Measurements from ENCODE around the gene NOTCH1.

DNA sequence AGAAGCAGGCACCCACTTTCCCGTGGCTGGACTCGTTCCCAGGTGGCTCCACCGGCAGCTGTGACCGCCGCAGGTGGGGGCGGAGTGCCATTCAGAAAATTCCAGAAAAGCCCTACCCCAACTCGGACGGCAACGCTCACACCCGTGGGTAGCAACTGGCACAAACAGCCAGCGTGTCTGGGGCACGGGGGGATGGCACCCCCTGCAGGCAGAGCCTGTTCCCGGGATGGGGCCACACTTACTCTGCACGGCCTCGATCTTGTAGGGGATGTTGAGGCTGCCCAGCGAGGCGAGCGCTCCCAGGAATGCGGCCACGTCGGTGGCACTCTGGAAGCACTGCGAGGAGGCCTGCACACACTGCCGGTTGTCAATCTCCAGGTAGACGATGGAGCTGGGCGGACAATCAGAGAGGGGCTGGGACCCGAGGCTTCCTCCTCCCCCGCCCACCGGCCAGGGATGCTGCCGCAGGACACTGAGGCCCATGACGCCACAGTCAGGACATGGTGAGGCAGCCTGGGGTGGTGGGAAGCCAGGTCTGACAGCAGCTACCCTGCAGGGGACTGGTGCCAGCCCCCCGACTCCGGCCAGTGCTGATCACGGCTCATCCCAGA is 42.8 kb downstream of the NOTCH1 start:
- TF ChIP-seq, protein P1, sequence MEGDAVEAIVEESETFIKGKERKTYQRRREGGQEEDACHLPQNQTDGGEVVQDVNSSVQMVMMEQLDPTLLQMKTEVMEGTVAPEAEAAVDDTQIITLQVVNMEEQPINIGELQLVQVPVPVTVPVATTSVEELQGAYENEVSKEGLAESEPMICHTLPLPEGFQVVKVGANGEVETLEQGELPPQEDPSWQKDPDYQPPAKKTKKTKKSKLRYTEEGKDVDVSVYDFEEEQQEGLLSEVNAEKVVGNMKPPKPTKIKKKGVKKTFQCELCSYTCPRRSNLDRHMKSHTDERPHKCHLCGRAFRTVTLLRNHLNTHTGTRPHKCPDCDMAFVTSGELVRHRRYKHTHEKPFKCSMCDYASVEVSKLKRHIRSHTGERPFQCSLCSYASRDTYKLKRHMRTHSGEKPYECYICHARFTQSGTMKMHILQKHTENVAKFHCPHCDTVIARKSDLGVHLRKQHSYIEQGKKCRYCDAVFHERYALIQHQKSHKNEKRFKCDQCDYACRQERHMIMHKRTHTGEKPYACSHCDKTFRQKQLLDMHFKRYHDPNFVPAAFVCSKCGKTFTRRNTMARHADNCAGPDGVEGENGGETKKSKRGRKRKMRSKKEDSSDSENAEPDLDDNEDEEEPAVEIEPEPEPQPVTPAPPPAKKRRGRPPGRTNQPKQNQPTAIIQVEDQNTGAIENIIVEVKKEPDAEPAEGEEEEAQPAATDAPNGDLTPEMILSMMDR (IDR thresholded peaks at IDR 0.05), result no peak
- TF ChIP-seq POLR2A (IDR thresholded peaks at IDR 0.05), result no peak

All from gastroesophageal sphincter (tissue), 3 donors.